Esophagus muscularis mucosa (tissue), 3 donors: Measurements from ENCODE around the gene QTRT2.

Experiments
- CTCF ChIP-seq, 3 experiments: fragments of 200-600 bp in 2 of 3; fragments of 450-650 bp in 1 of 3; sonication (generic) in 2 of 3; IDR thresholded peaks; one replicate each; pipeline ENCODE4 v1.5.1; 2017 to 2019; ENCODE audit warnings: antibody characterized with exemption in 3 of 3, mild to moderate bottlenecking in 2 of 3, moderate library complexity in 1 of 3
- EP300 ChIP-seq: sonication (generic); formaldehyde crosslinking; IDR thresholded peaks from one replicate; pipeline ENCODE4 v1.6.1; 2017; ENCODE audit warnings: antibody characterized with exemption

GRCh38 chr3:114071786-114072185 is 15.2 kb downstream of the QTRT2 start:
- TF ChIP-seq CTCF (IDR thresholded peaks at IDR 0.05) (no peak), EP300 (no peak)
